NCI-H2196 (cell line): ENCODE results near the gene APOBEC2.
A peak's percentile ranks its signal among the peaks of the same experiment; 100 is the strongest.

Experiments used
- DNase-seq: peaks from one replicate; lab custom pipeline; 2025; ENCODE audit not compliant: unreplicated experiment; lab: John Stamatoyannopoulos, UW

Gene APOBEC2

DNA sequence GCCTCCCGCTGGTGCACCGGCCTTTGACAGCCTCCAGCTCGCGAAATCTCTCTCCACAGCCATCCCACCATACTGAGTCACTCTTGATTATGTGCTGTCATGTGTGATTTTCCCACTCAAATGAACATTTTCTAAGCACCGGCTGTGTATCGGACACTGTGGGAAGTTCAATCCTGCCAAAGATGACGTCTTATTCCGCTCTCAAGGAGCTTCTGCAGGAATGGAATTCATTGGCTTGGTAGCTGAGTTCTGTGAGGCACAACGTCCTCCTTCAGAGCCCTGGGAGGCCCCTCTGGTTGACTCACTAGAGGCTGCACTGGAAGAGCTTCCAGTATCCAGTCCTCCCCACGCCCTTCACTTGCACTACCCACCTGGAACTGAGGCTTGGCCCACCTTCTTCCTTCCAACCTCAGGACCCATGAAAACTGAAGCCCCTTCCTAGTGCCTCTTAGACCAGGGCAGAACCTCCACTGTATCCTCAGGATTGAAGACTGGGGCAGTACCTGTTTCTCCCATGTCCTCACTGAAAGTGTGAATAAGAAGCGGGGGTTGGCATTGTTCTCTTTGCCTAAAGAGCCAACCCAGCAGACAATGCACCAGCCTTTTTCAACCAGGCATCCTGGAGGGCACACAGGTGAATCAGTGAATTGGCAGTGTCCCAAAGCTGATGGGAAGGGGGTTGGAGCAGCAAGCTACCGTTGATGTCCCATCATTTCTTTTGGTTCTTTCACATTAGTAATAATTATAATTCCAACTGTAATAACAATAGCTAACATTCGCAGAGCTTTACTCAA lies 15.7 kb upstream of the APOBEC2 start:
- no peak for DNase-seq

DNA sequence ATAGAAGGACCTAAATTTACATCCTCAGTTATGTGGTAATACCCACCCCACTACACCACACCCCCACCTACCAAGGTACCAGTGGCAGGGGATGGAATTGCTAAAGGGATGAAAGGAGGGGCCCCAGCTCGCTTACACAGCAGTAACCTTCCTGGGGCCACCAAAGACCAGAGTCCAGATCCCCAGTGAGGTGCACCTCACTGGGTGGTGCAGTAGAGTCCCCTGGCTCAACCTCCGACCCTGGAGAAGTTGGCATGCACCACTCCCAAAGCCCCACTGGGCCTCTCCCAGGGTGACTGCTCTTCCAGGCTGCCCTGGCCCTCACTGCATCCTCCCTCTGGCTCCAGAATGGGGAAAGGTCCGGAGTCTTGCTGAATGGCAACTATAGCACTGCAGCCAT lies 14.8 kb upstream of the APOBEC2 start:
- DNase-seq = no peak

GRCh38 chr6:41039060-41039998 lies 13.7 kb upstream of the APOBEC2 start, which contains the start of gene UNC5CL:
UNC5CL (minus strand) TSS chr6:41039221; CDS start chr6:41035074, 4,147 bp downstream.
- DNase-seq = peak; percentile 75

- peak; percentile 25 for DNase-seq
Observed at GRCh38 chr6:41040101-41040939, 12.7 kb upstream of the APOBEC2 start.

GRCh38 chr6:41040940-41041536 lies 12.0 kb upstream of the APOBEC2 start:
- DNase-seq = no peak

DNA sequence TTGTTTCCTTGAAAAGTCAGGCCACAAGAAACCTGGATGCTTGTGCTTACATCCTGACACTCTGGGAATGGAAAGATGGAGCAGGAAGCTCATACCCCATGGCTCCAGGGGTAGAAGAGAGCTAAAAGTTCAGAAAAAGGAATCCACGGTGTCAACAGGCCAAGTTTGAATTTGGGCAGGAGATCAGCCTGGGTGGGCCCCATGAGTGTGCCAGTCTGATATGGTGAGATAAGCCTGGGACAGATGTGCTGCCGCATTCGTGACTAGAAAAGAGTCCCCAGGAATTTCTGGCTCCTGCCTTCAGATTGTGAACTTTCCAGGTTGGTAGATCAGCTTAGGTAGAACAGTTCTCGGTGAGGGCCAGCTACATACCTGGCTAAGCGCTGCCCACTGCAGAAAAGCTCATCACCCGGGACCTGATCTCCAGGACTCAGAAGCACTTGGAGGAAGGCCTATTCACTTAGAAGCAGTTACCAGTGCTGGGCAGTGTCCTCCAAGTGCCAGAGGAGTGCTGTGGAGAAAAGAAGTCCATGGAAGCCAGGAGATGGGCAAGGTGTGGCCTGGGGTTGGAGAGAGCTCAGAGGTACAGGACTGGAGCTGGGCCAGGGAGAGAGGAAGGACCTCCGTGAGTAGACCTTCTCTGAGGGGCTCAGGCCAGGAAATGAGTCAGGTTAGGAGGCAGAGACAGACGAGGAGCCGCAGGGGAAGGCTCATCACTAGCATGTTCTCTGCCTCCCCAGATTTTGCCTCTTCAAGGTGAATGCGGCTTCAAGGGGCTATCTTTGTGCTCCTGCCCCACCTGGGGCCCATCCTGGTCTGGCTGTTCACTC lies 10.6 kb upstream of the APOBEC2 start, which contains the start of gene TSPO2:
TSS of gene TSPO2 (plus strand) at position 242 of the 830 bp plus-strand sequence. CDS start at position 761, 519 bp downstream.
- no peak for DNase-seq

- no peak for DNase-seq
Observed at GRCh38 chr6:41043151-41043550, 9.9 kb upstream of the APOBEC2 start.

- DNase-seq = no peak
Observed at GRCh38 chr6:41045664-41046063, 7.3 kb upstream of the APOBEC2 start.

- DNase-seq = no peak
Observed at GRCh38 chr6:41046084-41046483, 6.9 kb upstream of the APOBEC2 start.

- DNase-seq = no peak
Observed at GRCh38 chr6:41047306-41047705, 5.7 kb upstream of the APOBEC2 start.

DNA sequence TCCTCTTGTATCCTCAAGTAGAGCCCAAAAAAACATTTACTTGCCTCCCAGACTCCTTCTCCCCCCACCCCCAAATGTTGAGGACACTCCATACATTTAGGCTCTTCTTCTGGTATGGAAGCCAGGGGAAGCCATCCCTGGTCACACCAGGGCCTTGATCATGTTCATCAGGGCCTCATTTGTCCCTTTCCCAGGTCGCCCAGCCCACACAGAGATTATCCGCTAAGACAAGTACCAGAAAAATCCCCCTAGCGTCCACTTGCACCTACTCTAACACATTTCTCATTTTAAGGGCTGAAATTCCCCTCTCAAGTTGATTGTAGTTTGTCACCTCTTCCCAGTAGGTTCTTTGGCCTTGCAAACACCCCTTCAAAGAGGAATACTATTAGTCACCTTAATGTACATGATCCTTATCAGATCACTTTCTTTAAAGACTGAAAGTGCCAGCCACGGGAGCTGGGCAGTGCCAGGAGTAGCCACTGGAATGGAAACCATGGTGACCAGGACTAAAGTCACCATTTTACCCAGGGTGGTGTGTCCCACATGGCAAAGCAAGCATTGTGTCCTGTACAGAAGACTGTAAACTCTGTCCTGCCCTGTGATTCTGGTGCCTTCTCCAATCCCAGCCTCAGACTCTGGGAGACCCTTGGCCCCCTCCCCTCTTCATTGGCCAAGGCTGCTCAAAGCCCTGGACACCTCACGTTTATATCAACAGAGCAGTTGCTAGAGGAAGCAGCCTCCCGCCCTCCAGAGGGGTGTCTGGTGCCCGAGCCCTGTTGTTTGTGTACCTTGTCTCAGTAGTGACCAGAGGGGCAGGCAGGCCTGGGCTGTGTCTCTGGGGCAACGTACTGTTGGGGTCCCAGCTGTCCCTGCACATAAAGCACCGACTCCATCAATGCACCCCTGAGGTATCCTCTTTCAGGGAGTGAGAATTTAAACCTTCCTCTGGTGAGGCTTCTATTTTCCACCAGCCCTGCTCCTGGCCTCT lies 5.0 kb upstream of the APOBEC2 start:
- no peak for DNase-seq

DNA sequence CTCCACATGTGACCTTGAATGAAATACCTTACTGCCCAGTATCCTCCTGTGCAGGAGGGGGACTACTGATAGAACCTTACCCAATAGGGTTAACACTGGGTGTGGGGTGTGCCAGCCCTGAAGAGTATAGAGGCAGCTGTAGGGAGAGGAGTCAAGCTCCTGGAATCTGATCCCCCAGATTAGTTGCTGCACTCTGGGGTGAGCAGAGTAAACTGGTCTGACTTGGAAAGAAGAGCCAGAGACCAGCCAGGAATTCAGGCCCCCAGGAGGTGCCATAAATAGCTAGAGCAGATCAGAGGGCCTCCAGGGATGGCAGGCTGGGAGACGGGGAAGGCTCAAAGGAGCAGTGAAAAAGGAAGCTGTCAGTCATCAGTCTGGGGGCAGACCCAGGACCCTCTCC lies 3.5 kb upstream of the APOBEC2 start:
- no peak for DNase-seq

DNA sequence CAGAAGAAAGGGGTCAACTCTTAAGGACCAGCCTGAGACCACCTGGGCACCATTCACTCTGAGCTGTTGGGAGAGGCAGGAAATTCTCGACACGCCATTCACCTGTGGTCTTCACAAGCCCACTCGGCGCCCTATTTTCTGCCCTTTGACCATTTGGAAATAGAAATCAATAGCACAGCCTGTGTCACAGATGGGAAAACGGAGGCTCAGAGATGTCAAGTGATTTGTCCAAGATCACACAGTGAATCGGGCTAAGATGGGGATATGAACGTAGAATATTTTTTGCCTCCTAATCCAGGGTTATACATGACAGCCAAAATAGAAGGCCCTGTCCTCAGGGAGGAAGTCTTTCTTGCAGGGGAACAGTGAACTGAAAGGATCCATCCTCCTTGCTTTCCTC lies 3.0 kb upstream of the APOBEC2 start:
- DNase-seq = no peak

- DNase-seq = no peak
Observed at GRCh38 chr6:41050536-41050935, 2.5 kb upstream of the APOBEC2 start.

GRCh38 chr6:41051873-41052272 lies 1.1 kb upstream of the APOBEC2 start:
- no peak for DNase-seq

DNA sequence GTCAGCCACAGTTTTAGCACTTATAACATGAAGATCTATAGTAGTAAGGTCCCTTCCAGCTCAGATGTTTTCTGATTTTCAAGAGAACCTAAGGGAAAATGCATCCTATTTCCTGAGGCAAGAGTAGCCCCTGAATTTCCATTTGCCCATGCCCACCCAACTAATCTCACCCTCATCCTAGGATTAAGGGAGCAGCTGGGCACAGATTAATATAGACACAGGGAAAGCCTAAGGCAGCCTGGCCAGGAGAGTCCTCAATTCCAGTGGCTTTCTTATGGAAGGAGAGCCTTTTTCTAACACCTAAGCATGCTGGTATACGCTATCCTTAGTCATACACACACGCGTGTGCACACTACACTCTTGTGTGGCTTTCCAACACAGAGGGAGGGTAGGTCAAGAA lies 1.5 kb downstream of the APOBEC2 start:
- DNase-seq = no peak

- DNase-seq = no peak
Observed at GRCh38 chr6:41055149-41055548, 2.1 kb downstream of the APOBEC2 start.

- DNase-seq = no peak
Observed at GRCh38 chr6:41056768-41057490, 3.9 kb downstream of the APOBEC2 start.
